H1 (cell line): ENCODE data around the gene BCL2. TPM values are rescaled to one million over a fixed set of nuclear protein-coding genes. Genes with fewer than 3 reads are reported as not detected.

Experiments
- KDM1A ChIP-seq: fragments of 200-600, 300-600 bp; sonication (generic); IDR thresholded peaks from 2 replicates; pipeline ENCODE4 v1.7.1; 2016; ENCODE audit warnings: mild to moderate bottlenecking, low read length, borderline replicate concordance
- POLR2A ChIP-seq, 2 experiments: IDR thresholded peaks; 1 replicate in 1 of 2; 2 replicates in 1 of 2; pipeline ENCODE4 v1.6.1; 2011; ENCODE audit warnings: low read depth in 2 of 2, low read length in 2 of 2, mild to moderate bottlenecking in 2 of 2; ENCODE audit errors: control extremely low read depth in 1 of 2
- SIX5 ChIP-seq: IDR thresholded peaks from 2 replicates; pipeline ENCODE4 v1.6.1; 2011; ENCODE audit warnings: mild to moderate bottlenecking, low read depth, low read length
- TAF7 ChIP-seq: optimal IDR thresholded peaks from 2 replicates; pipeline ENCODE3; 2011; ENCODE audit warnings: low read depth, mild to moderate bottlenecking, inconsistent platforms, low read length, moderate library complexity, borderline replicate concordance
- polyA plus RNA-seq, 7 experiments: library from polyadenylated mRNA; depleted of rRNA in 3 of 7; stranded (reverse) in 5 of 7; unstranded in 2 of 7; fragments of >200 nt in 5 of 7; fragments of 200-250 nt in 2 of 7; gene quantifications; 1 replicate in 5 of 7; 2 replicates in 1 of 7; 4 replicates in 1 of 7; pipeline versions ENCODE4 v1.2.1 to v1.2.3, GENCODE V29; 2011 to 2013; ENCODE audit warnings: missing spikeins in 2 of 7, mixed read lengths in 2 of 7
- total RNA-seq: library from RNA; stranded (reverse); fragmentation: NEBNext Ultra II Directional; extraction: Animal tissue kit (Norgen Biotek cat#: 25700); gene quantifications from 2 replicates; pipeline ENCODE4 v1.2.1, GENCODE V29; 2021
- TF ChIP-seq, protein P1 (sequence below): IDR thresholded peaks from 2 replicates; pipeline ENCODE4 v1.6.1; 2012; ENCODE audit warnings: inconsistent platforms
- TF ChIP-seq, protein P2 (sequence below): fragments of 300-600 bp; sonication (generic); IDR thresholded peaks from 2 replicates; pipeline ENCODE4 v1.7.1; 2012; ENCODE audit warnings: low read length, moderate library complexity, mild to moderate bottlenecking, inconsistent platforms; ENCODE audit not compliant: insufficient replicate concordance

Gene BCL2
- total and polyA plus RNA-seq, 2 of the 8 experiments (the other 6 are each of a cell fraction or from before 2014, with no cell fraction given): 0.59 to 4.5 TPM

DNA sequence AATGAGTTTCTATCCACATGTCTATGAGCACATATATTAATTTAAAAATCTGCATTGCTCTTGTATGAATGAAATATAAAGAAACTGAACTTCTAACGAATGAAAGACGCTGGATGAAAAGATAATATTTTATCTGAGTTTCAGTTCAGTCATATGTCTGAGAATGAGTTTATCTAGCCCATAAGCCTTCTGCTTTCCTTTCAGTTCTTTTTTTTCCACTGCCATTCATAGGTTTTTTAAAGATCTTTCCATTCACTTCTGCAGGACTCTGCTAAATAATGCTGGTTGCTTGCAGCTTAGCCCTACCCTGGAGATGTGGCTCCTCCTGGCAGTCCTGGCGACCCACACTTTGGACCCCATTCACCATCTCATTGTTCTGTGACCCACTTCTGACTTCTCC is 109.0 kb downstream of the BCL2 start (continued):
- TF ChIP-seq, protein P1, sequence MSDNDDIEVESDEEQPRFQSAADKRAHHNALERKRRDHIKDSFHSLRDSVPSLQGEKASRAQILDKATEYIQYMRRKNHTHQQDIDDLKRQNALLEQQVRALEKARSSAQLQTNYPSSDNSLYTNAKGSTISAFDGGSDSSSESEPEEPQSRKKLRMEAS: no peak
- no peak for TF ChIP-seq POLR2A (IDR thresholded peaks at IDR 0.05; ENCODE audit: control extremely low read depth in 1 of 2, low read depth in 2 of 2, low read length in 2 of 2)
- TF ChIP-seq KDM1A: no peak
- no peak for TF ChIP-seq TAF7
- no peak for TF ChIP-seq SIX5
- TF ChIP-seq, protein P2, sequence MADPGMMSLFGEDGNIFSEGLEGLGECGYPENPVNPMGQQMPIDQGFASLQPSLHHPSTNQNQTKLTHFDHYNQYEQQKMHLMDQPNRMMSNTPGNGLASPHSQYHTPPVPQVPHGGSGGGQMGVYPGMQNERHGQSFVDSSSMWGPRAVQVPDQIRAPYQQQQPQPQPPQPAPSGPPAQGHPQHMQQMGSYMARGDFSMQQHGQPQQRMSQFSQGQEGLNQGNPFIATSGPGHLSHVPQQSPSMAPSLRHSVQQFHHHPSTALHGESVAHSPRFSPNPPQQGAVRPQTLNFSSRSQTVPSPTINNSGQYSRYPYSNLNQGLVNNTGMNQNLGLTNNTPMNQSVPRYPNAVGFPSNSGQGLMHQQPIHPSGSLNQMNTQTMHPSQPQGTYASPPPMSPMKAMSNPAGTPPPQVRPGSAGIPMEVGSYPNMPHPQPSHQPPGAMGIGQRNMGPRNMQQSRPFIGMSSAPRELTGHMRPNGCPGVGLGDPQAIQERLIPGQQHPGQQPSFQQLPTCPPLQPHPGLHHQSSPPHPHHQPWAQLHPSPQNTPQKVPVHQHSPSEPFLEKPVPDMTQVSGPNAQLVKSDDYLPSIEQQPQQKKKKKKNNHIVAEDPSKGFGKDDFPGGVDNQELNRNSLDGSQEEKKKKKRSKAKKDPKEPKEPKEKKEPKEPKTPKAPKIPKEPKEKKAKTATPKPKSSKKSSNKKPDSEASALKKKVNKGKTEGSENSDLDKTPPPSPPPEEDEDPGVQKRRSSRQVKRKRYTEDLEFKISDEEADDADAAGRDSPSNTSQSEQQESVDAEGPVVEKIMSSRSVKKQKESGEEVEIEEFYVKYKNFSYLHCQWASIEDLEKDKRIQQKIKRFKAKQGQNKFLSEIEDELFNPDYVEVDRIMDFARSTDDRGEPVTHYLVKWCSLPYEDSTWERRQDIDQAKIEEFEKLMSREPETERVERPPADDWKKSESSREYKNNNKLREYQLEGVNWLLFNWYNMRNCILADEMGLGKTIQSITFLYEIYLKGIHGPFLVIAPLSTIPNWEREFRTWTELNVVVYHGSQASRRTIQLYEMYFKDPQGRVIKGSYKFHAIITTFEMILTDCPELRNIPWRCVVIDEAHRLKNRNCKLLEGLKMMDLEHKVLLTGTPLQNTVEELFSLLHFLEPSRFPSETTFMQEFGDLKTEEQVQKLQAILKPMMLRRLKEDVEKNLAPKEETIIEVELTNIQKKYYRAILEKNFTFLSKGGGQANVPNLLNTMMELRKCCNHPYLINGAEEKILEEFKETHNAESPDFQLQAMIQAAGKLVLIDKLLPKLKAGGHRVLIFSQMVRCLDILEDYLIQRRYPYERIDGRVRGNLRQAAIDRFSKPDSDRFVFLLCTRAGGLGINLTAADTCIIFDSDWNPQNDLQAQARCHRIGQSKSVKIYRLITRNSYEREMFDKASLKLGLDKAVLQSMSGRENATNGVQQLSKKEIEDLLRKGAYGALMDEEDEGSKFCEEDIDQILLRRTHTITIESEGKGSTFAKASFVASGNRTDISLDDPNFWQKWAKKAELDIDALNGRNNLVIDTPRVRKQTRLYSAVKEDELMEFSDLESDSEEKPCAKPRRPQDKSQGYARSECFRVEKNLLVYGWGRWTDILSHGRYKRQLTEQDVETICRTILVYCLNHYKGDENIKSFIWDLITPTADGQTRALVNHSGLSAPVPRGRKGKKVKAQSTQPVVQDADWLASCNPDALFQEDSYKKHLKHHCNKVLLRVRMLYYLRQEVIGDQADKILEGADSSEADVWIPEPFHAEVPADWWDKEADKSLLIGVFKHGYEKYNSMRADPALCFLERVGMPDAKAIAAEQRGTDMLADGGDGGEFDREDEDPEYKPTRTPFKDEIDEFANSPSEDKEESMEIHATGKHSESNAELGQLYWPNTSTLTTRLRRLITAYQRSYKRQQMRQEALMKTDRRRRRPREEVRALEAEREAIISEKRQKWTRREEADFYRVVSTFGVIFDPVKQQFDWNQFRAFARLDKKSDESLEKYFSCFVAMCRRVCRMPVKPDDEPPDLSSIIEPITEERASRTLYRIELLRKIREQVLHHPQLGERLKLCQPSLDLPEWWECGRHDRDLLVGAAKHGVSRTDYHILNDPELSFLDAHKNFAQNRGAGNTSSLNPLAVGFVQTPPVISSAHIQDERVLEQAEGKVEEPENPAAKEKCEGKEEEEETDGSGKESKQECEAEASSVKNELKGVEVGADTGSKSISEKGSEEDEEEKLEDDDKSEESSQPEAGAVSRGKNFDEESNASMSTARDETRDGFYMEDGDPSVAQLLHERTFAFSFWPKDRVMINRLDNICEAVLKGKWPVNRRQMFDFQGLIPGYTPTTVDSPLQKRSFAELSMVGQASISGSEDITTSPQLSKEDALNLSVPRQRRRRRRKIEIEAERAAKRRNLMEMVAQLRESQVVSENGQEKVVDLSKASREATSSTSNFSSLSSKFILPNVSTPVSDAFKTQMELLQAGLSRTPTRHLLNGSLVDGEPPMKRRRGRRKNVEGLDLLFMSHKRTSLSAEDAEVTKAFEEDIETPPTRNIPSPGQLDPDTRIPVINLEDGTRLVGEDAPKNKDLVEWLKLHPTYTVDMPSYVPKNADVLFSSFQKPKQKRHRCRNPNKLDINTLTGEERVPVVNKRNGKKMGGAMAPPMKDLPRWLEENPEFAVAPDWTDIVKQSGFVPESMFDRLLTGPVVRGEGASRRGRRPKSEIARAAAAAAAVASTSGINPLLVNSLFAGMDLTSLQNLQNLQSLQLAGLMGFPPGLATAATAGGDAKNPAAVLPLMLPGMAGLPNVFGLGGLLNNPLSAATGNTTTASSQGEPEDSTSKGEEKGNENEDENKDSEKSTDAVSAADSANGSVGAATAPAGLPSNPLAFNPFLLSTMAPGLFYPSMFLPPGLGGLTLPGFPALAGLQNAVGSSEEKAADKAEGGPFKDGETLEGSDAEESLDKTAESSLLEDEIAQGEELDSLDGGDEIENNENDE: no peak
